HFF-Myc (cell line): ENCODE measurements around the gene FTCD.

Experiments
- DNase-seq: peaks from one replicate; pipeline ENCODE4 v3.0.0-alpha.2; 2011; ENCODE audit warnings: low read depth; ENCODE audit errors: extremely low read depth
- H3K4me3 ChIP-seq: replicated peaks from 2 replicates; pipeline ENCODE4 v1.5.1; 2011; ENCODE audit warnings: low read depth, mild to moderate bottlenecking, control low read depth, low read length
- TF ChIP-seq, protein P1 (sequence below): IDR thresholded peaks from 2 replicates; pipeline ENCODE4 v1.5.1; 2012; ENCODE audit warnings: mild to moderate bottlenecking, low read depth, low read length, control low read depth; ENCODE audit errors: missing control alignments

FTCD gene

DNA sequence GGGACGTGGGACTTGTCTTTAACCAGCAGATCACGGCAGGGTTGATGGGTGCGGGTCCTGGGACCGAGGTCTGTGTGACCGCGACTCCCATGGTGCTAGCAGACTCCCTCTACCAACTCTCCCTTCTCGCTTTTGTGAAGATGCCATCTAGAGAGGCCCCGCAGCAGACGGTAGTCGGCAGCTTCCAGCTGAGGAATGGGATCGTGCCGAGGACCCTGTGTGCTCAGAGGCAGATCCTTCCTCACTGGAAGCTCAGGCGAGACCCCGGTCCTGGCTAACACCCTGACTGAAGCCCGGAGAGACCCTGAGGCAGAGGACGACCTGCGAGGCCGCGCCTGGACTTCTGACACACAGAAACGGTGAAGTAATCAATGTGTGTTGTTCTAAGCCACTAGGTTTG, 41.4 kb upstream of the FTCD start:
- TF ChIP-seq, protein P1, sequence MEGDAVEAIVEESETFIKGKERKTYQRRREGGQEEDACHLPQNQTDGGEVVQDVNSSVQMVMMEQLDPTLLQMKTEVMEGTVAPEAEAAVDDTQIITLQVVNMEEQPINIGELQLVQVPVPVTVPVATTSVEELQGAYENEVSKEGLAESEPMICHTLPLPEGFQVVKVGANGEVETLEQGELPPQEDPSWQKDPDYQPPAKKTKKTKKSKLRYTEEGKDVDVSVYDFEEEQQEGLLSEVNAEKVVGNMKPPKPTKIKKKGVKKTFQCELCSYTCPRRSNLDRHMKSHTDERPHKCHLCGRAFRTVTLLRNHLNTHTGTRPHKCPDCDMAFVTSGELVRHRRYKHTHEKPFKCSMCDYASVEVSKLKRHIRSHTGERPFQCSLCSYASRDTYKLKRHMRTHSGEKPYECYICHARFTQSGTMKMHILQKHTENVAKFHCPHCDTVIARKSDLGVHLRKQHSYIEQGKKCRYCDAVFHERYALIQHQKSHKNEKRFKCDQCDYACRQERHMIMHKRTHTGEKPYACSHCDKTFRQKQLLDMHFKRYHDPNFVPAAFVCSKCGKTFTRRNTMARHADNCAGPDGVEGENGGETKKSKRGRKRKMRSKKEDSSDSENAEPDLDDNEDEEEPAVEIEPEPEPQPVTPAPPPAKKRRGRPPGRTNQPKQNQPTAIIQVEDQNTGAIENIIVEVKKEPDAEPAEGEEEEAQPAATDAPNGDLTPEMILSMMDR: no peak
- H3K4me3 ChIP-seq: no peak overlapping the region
- no peak for DNase-seq

DNA sequence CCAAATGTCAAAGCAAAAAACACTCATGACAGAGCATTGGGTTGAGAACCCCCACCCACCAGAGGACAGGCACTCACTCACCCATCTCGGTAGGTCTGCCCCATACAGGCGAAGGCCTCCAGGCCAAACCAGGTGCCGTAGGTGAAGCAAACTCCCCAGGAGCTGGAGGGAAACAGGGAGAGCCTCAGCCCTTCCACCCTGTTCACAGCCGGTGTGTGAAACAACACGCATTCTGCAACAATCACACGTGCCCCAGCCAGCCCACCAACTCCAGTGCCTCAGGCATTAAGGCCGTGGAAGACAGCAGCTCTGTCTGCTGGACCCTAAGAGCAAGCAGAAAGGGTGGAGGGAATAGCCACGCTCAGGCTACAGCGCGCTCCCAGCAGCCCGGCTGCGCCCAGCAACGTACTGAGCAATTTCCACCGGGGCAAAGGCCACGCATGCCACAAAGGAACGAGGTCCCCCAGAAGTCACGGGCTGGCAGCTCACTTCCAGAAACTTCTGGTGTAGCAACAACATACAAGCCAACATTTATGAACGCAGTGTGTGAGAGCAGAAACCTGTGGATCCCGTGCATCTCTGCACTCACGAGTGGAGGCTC, 40.3 kb upstream of the FTCD start:
- no peak overlapping the region for H3K4me3 ChIP-seq
- no peak for DNase-seq
- TF ChIP-seq, protein P1: no peak

DNA sequence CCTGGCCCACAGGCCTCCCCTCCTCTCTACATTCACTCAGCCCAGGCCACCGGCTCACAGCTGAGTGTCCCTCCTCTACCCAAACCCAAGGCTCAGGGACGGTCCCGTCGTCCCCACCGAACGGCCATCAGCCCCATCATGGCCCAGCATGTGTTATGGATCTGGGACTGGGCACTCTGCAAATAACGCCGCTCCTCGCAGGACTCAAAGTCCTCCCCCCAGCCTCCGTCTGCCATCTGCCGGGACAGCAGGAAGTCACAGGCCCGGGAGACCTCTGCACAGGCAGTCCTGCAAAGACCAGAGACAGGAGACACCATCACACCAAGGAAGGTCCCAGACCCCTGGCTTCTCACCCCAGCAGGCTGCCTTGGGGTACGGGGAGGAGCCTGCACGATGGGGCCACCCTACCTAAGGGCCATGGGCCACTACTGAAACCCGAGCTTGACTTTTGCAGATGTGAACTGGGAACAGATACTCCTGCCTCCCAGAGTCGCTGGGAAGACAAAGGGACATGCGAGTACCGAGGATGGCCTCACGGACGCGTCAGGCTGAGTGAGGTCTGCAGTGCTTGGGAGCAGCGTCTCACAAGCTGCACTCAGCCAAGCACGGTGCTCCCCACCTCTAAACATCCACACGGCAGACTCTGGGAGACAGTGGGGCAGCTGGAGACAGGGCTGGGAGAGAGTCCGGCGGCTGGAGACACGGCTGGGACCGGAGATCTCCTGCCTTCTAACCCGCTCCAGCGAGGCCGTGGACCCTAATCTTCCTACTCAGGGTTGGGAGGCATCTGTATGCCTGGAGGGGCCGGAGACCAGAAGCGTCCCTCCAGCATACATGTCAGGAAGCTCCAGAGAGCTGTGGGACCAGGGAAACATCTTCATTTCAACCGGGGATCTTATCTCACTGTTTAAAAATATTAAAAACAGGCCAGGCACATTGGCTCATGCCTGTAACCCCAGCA, 39.3 kb upstream of the FTCD start:
- no peak for DNase-seq
- no peak overlapping the region for H3K4me3 ChIP-seq
- TF ChIP-seq, protein P1: no peak

DNA sequence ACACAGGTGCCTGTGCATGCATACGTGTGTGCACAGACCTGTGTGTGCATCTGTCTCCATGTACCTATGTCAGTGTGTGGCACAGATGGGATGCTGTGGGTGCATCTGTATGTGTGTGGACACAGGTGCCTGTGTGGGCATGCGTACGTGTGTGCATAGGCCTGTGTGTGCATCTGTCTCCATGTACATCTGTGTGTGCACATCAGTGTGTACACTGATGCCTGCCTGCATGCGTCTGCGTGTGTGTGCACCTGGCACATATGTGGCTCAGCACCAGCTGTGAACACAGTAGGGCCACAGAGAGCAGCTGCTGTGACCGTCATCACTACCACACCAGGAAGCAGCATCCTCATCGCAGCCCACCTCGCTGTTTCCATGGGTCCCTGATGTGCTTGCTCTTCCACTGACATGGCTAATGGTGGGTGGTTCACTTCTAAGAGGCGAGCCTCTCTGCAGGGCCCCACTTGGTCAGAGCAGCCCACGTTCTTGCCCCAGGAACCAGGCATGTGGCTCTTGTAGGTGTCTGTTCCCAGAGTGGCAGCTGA, 38.5 kb upstream of the FTCD start:
- no peak for DNase-seq
- TF ChIP-seq, protein P1: no peak
- no peak overlapping the region for H3K4me3 ChIP-seq

DNA sequence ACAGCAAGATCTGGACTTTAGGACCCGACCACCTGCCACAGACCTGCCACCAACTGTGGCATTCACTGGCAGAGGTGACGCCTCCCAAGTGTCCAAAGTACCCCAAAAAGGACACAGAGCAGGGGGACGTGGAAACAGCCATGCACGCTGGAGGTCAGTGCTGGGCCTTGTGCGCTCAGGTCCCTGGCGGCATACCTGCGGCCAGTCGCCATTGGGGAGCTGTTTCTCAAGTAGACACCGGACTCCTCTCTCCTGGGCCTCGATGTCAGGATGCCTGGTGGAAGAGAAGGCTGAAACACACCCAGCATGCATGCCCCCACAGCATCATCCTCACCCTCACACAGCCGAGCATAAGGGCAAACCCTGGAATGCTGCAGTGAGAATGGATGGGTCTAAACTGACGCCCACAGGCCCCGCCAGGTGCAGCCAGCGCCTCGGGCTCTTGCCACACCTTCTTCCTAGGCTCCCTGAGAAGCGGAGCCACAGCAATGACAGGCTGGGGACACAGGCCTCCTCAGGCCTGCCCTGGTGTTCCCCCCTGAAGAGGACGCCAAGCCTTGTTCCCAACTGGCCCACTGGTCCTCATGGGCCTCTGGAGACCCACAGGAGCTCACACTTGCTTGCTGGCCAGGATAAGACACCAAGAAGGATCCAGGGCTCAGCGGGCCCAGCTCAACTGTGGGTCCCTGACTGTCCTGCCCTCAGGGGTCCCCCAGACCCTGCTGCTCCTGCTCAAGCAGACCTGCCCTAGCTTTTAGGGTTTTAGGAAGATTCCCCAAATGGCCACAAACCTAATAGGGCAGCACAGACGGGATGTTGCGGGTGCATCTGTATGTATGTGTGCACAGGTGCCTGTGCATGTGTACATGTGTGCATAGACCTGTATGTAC, 36.6 kb upstream of the FTCD start:
- TF ChIP-seq, protein P1: no peak
- no peak for DNase-seq
- H3K4me3 ChIP-seq: no peak overlapping the region

DNA sequence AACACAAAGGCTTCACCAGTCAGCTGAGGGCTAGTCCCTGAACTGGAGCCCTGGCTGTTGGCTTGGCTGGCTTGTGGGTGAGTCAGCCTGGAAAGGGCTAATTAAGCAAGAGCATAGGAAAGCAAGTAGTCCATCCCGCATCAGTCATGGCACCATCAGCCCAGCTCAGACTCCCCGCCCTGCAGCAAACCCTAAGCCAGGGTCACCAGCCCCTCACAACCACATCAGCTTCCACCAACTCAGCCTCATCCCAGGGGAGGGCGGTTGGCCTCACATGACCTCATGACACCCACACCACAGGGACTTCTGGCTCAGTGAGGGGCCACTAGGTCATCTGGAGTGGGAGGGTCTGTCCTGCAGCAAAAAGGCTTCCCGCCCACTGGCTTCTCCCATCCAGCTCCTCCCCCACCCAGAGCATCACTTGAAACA, 35.9 kb upstream of the FTCD start:
- TF ChIP-seq, protein P1: no peak
- DNase-seq: no peak
- no peak overlapping the region for H3K4me3 ChIP-seq
